ENCODE data around the gene EXOC6. TPM values are rescaled to one million over a fixed set of nuclear protein-coding genes. Genes with fewer than 3 reads are reported as not detected.
"Not testable (repeated sequence)": the region's sequence is repeated elsewhere in the genome, so short reads cannot be mapped to it uniquely, and the experiment has no call there.

EXOC6 gene
- total RNA-seq, 1 donor from 2014 or later = 19.6 TPM

DNA sequence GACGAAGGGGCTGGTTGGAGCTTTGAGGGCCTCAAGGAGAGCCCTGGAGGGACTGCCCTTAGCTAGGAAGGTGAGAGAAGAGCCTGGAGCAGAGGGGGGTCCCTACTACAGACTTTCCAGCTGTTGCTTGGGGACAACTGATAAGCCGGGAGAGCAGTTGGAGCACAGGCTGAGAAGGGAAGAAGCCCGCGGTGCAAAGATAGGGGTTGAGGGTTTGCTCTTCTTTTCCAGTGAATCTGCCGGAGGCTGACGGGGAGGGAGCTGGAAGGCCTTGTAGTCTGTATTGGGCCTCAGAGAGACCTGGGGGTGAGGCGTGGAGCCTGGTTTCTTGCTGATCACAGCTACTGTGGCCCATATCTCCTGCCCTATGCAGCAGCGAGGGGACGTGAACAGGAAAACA is 249.1 kb downstream of the EXOC6 start:
- Histone ChIP-seq H3K9me3 (no peaks in the 10 kb centered on the region), H3K27ac (no peak overlapping the region), H3K27me3 (ENCODE audit: low read depth) (no peaks in the 10 kb centered on the region), H3K36me3 (no peaks in the 10 kb centered on the region), H3K4me3 (no peak overlapping the region), H3K4me1 (no peaks in the 10 kb centered on the region)
- ATAC-seq (no peak), DNase-seq (no peak)
- intact Hi-C loops (cut with DNase I) = no loop called here
- TF ChIP-seq, protein P1, sequence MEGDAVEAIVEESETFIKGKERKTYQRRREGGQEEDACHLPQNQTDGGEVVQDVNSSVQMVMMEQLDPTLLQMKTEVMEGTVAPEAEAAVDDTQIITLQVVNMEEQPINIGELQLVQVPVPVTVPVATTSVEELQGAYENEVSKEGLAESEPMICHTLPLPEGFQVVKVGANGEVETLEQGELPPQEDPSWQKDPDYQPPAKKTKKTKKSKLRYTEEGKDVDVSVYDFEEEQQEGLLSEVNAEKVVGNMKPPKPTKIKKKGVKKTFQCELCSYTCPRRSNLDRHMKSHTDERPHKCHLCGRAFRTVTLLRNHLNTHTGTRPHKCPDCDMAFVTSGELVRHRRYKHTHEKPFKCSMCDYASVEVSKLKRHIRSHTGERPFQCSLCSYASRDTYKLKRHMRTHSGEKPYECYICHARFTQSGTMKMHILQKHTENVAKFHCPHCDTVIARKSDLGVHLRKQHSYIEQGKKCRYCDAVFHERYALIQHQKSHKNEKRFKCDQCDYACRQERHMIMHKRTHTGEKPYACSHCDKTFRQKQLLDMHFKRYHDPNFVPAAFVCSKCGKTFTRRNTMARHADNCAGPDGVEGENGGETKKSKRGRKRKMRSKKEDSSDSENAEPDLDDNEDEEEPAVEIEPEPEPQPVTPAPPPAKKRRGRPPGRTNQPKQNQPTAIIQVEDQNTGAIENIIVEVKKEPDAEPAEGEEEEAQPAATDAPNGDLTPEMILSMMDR (IDR thresholded peaks at IDR 0.05) = no peak

DNA sequence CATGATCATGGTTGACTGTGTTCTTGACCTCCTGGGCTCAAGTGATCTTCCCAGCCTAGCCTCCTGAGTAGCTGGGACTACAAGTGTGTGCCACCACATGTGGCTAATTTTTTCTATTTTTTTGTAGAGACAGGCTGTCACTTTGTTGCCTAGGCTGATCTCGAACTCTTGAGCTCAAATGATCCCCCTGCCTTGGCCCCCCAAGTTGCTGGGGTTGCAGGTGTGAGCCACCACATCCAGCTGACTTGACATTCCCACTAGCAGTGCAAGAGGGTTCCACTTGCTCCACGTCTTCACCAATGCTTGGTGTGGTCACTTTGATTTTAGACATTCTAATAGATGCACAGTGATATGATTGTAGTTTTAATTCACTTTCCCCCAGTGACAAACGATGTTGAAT is 250.5 kb downstream of the EXOC6 start:
- intact Hi-C loops (cut with DNase I) = no loop called here
- DNase-seq (no peak), ATAC-seq (no peak)
- no peak overlapping the region for H3K27ac ChIP-seq
- no peaks in the 10 kb centered on the region for H3K9me3 ChIP-seq
- no peaks in the 10 kb centered on the region for H3K36me3 ChIP-seq
- H3K4me1 ChIP-seq = no peaks in the 10 kb centered on the region
- H3K27me3 ChIP-seq (ENCODE audit: low read depth) = no peaks in the 10 kb centered on the region
- H3K4me3 ChIP-seq = no peak overlapping the region
- TF ChIP-seq, protein P1 (IDR thresholded peaks at IDR 0.05) = no peak

DNA sequence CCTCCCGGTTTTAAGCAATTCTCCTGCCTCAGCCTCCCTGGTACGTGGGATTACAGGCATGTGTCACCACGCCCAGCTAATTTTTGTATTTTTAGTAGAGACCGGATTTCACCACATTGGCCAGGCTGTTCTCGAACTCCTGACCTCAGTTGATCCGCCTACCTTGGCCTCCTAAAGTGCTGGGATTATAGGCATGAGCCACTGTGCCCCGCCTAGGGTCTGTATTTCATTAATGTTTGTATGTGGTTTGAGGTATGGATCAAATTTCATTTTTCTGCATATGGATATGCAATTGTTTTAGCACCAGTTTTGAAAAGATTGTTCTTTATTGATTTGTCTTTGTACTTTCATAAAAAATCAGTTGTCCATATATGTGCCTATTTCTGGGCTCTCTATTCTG is 251.3 kb downstream of the EXOC6 start:
- no peaks in the 10 kb centered on the region for H3K27me3 ChIP-seq (ENCODE audit: low read depth)
- H3K27ac ChIP-seq = no peak overlapping the region
- no peak for ATAC-seq
- intact Hi-C loops (cut with DNase I) = no loop called here
- TF ChIP-seq, protein P1 (IDR thresholded peaks at IDR 0.05) = no peak
- no peak overlapping the region for H3K4me3 ChIP-seq
- DNase-seq = no peak
- no peaks in the 10 kb centered on the region for H3K9me3 ChIP-seq
- no peaks in the 10 kb centered on the region for H3K36me3 ChIP-seq
- no peaks in the 10 kb centered on the region for H3K4me1 ChIP-seq

DNA sequence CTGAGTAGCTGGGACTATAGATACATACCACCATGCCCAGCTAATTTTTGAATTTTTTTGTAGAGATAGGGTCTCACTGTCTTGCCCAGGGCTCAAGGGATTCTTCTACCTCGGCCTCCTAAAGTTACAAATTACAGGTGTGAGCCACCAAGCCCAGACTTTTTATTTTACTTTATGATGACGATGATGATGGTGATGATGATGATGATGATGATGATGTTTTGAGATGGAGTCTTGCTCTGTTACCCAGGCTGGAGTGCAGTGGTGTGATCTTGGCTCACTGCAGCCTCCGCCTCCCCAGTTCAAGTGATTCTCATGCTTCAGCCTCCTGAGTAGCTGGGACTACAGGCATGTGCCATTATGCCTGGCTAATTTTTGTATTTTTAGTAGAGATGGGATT is 252.8 kb downstream of the EXOC6 start:
- DNase-seq; H3K4me3 ChIP-seq; ATAC-seq; H3K36me3 ChIP-seq; H3K4me1 ChIP-seq; intact Hi-C loops (cut with DNase I); H3K27me3 ChIP-seq (ENCODE audit: low read depth); H3K27ac ChIP-seq; H3K9me3 ChIP-seq: not testable (repeated sequence)

DNA sequence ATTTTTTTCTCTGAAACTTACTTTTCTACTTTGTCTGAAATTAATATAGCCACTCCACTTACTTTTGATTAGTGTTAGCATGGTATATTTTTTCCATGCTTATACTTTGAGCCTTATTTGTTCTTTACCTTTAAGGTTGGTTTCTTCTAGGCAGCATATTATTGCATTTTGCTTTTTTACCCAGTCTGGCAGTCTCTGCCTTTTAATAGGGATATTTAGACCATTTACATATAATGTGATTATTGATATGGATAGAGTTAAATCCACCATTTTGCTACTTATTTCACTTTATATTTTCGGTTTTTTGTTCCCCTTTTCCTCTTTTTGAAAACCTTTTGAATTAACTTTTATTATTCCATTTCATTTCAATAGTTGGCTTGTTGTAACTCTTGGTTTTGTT is 255.6 kb downstream of the EXOC6 start:
- H3K4me3 ChIP-seq = no peak overlapping the region
- no peak for DNase-seq

DNA sequence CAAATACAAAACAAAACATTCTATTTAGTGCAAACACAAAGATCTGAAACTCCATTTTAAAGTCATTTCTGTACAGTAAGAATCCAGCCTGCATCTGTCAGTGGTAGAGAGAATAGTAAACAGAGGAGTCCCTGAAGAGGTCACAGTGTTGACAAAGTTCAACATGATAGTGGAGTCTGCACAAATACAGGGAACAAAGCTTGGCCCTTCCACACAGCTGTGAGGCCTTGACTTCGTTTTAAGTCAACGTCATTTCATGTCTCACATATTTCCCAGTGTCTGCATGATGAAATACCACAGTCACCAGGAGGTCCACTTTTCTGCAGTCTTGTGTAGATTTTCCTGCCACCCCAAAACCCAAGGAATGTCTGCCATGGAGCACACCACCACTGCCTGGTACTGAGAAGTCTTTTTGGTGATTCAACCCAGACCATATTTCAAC is 258.3 kb downstream of the EXOC6 start:
- TF ChIP-seq, protein P1 (IDR thresholded peaks at IDR 0.05) = no peak
- no peaks in the 10 kb centered on the region for H3K9me3 ChIP-seq
- ATAC-seq (no peak), DNase-seq (no peak)
- no peaks in the 10 kb centered on the region for H3K36me3 ChIP-seq
- no peak overlapping the region for H3K4me3 ChIP-seq
- no peak overlapping the region for H3K27ac ChIP-seq
- no peaks in the 10 kb centered on the region for H3K27me3 ChIP-seq (ENCODE audit: low read depth)
- intact Hi-C loops (cut with DNase I) = no loop called here
- no peaks in the 10 kb centered on the region for H3K4me1 ChIP-seq

More for the DNA sequence above, 255.6 kb downstream of the EXOC6 start:
- no peaks in the 10 kb centered on the region for H3K36me3 ChIP-seq
- no peaks in the 10 kb centered on the region for H3K9me3 ChIP-seq
- TF ChIP-seq, protein P1 (IDR thresholded peaks at IDR 0.05) = no peak
- H3K27ac ChIP-seq = no peak overlapping the region
- intact Hi-C loops (cut with DNase I) = no loop called here
- no peaks in the 10 kb centered on the region for H3K27me3 ChIP-seq (ENCODE audit: low read depth)
- no peak for ATAC-seq
- no peaks in the 10 kb centered on the region for H3K4me1 ChIP-seq

Other genes with a start within 250 kb of the EXOC6 start
- gene HHEX, start 158.6 kb upstream of the EXOC6 start, total RNA-seq = 19.5 TPM
- 0.27 TPM for gene CYP26C1, start 212.3 kb downstream of the EXOC6 start, total RNA-seq
- gene CYP26A1, start 225.4 kb downstream of the EXOC6 start, total RNA-seq = not detected

All from lower lobe of right lung (tissue), 2 donors.